Activated CD4-positive, alpha-beta T cell treated with anti-CD3 and anti-CD28 coated beads, Interleukin-2, Interleukin-4, amounts not matched to agents 100 ng/mL and 50 ng/mL, durations not matched to agents 16 hours and 8 hours (primary cell): ENCODE results near the gene GOLGA5.
"Not testable (repeated sequence)": the region's sequence is repeated elsewhere in the genome, so short reads cannot be mapped to it uniquely, and the experiment has no call there.

Source experiments
- DNase-seq: peaks from one replicate; pipeline ENCODE4 v3.0.0-alpha.2; 2020; ENCODE audit warnings: low spot score

GOLGA5 gene

GRCh38 chr14:92820536-92820840 is 26.4 kb downstream of the GOLGA5 start:
- DNase-seq = not testable (repeated sequence)

- no peak for DNase-seq
Observed at GRCh38 chr14:92830902-92831301, 36.8 kb downstream of the GOLGA5 start.

DNA sequence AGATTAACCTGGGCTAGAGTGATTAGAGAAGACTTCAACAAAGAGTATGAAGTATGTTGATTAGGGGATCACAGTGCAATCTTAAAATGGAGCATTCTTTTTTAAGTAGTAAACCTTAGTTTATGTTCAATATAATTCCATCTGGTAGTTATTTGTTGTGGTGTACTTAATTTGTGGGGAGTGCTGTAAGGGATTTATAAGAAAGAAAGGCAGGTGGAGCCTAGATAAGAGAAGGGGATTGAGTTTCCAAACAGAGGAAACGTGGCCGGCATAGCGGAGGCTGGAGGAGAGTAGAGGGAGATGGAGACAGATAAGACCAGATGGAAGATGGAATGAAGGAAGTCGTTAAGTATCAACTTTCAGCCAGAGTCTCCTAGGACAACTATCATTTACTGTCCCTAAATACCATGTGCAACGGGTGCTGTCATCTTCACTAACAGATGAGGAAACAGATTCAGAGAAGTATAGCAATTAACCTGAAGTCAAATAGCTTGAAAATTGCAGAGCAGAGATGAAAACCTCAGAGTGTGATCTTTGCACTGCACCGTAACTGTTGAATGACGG is 38.1 kb downstream of the GOLGA5 start:
- DNase-seq = no peak

GRCh38 chr14:92841930-92842329 is 47.8 kb downstream of the GOLGA5 start:
- no peak for DNase-seq

GRCh38 chr14:92844204-92844603 is 50.1 kb downstream of the GOLGA5 start:
- peak; percentile 23 for DNase-seq

- peak; percentile 62 for DNase-seq
Observed at GRCh38 chr14:92846162-92846897, 52.2 kb downstream of the GOLGA5 start.

DNA sequence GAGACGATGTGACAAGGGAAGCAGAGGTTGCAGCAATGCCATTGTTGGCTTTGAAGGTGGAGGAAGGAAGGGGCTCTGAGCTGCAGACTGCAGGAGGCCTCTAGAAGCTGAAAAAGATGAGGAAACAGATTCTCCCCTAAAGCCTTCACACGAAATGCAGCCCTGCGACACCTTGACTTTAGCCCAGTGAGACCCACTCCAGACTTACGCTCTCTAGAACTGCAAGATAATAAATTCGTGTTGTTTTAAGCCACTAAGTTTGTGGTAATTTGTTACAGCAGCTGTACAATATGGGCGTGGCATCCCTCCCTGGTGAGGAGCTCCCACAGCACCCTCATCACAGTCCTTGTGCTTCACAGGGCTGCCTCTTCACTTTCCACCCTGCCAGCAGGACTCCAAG is 53.2 kb downstream of the GOLGA5 start:
- no peak for DNase-seq

DNA sequence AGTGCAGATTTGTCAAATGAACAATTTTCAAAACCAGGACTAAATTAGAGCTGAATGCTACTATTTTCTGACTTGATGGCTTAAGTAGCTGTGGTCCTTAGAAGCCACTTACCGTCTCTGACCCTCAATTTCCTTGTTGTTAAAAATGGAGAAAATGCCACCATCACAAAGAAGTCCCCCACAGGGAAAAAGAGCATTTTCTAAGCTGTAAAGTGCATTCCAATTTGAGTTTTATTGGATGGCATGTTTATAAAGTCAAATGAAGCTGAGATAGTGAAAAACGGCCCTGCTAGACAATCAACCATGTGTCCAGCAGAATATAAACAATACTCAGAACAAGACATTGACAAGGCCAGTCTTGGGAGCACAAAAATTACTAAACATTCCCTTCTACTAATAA is 53.6 kb downstream of the GOLGA5 start:
- DNase-seq = no peak

DNA sequence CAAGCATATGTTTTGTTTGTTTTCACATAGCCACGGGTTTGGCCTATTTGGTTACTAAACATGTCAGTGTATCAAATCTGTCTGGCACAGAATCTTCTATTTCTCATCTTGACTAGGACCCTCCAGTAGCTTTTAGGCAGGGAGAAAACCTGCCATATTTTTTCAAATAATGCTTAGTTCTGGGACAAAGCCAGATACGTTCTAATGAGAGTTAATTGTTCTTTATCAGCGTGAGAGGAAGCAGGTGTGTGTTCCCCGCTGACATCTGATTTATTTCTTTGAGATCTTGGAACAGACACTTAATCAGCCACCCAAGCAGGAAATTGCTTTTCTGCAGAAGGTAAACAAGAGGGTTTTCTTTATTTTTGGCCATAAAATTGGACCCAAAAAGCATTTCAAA is 54.8 kb downstream of the GOLGA5 start:
- DNase-seq = no peak

GRCh38 chr14:92850492-92850891 is 56.4 kb downstream of the GOLGA5 start:
- no peak for DNase-seq

DNA sequence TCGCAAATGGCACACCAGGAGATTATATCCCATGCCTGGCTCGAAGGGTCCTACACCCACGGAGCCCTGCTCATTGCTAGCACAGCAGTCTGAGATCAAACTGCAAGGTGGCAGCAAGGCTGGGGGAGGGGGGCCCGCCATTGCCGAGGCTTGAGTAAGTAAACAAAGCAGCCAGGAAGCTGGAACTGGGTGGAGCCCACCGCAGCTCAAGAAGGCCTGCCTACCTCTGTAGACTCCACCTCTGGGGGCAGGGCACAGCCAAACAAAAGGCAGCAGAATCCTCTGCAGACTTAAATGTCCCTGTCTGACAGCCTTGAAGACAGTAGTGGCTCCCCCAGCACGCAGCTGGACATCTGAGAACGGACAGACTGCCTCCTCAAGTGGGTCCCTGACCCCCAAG is 59.0 kb downstream of the GOLGA5 start:
- not testable (repeated sequence) for DNase-seq

- no peak for DNase-seq
Observed at GRCh38 chr14:92860049-92860840, 66.1 kb downstream of the GOLGA5 start.

DNA sequence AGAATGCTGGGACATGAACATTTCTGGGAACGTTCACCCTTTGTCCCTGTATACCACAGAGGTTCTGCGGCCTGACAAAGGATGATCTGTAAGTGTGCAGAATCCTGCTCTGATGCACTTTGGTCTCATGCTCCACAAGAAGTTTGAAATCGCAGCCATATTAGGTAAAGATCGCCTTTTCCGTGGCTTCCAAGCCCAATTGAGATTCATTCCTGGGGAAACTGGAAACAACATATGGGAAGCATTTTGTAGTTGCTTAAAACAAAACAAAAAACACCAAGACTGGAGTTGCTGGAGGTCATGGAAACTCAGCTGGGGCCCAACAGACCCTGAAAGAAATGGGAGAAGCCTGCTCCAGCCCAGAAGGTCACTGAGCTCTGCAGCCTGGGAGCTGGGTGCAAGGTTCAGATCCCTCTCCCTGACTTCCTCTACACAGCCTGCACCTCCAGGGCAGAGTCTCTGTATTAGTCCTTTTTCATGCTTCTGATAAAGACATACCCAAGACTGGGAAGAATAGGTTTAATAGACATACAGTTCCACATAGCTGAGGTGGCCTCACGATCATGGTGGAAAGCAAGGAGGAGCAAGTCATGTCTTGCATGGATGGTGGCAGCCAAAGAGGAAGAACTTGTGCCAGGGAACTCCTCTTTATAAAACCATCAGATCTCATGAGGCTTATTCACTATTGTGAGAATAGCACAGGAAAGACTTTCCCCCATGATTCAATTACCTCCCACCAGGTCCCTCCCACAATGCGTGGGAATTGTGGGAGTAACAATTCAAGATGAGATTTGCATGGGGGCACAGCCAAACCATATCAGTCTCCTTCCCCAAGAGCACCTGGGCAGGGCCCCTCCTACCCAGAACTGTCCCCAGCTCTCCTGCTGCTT is 68.0 kb downstream of the GOLGA5 start:
- DNase-seq = no peak

DNA sequence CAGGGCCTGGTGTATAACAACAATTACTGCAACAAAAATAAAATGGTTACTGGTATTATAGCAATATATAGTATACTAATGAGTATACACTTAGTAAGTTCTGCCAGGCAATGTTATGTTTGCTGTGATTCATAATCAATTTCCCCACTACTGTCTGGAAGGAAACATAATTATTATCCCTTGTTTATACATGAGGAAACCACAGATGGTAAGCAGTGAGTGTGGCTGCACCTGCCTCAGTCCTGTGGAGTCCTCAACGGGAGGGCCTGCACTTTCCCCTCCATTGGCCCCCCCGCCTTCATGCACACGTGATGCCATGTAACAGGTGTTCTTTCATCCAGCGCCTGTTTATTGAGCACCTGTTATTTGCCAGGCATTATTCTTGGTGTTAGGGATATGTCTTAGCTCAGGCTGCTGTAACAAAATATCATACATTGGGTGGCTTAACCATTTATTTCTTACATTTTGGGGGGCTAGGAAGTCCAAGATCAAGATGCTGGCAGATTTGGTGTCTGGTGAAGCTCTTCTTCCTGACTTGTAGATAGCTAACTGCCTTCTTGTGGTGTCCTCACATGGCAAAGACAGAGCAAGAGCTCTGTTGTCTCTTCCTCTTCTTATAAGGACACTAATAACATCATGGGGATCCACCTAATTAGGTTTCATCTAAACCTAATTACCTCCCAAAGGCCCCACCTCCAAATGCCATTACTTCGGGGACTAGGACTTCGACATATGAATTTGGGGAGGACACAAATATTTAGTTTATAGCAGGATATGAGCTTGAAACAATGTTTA is 69.4 kb downstream of the GOLGA5 start:
- no peak for DNase-seq

- no peak for DNase-seq
Observed at GRCh38 chr14:92865674-92866073, 71.6 kb downstream of the GOLGA5 start.

DNA sequence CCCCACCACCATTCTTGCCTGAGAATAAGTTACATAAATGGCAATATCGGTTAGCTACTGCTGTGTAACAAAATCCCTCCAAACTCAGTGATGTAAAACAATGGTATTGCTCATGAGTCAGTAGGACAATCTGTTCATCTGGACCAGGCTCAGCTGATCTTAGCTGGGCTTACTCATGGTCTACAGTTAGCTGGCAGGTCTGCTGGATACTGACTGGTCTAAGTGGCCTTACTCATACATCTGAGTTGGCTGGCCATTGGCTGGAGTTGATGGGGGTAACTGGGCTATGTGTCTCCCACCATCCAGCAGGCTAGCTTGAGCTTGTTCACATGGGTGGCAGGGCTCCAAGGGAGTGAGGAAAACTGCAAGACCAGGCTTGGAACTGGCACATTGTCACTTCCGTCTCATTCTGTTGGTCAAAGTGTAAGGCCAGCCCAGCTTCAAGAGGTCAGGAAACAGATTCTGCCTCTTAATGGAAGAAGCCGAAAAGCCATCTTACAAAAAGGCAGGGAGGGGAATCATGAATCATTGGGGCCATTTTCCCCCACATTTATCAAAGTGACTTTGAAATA is 72.2 kb downstream of the GOLGA5 start:
- DNase-seq = no peak

DNA sequence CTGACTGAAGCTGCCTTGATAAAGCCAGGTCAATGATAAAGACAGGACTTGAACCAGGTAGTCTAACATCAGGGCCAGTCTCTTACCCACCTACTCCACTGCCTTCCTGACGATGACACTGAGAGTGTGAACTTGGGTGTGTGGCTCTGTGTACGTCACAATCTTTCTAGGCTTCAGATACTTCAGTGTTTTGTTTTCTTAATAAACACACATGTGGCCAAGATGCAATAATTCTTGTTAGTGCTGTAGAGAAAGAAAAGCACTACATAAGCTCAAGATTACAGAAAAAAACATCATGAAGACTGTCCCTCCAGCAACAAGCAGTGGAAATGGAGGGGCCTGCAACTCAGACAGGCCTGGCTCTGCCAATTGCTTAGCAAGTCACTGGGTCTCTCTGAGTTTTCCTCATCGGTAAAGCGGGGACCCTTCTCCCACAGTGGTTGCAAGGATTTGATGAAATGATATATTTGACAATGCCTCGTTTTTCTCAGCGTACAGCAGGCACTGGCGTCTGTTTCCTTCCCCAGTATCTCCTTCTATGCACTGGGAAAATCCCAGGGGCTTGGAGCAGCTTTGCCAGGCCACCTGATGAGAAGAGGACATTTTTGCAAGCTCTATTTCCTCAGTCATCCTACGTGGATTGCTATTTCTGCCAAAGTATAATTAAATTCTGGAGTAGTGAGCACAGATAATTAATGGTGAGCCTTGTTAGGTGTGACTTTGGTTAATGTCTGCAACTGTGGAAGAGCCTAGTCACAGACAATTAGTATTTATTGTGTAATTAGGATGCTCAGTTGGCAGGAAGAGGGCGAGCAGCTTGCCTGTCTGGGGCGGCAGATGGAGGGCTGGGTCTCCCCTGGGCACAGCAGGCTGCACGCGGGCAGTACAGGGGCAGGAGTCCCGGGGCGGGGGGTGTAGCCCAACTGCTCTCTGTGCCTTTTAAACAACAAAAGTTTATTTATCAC is 73.1 kb downstream of the GOLGA5 start:
- no peak for DNase-seq

- DNase-seq = no peak
Observed at GRCh38 chr14:92874962-92875661, 81.0 kb downstream of the GOLGA5 start.

DNA sequence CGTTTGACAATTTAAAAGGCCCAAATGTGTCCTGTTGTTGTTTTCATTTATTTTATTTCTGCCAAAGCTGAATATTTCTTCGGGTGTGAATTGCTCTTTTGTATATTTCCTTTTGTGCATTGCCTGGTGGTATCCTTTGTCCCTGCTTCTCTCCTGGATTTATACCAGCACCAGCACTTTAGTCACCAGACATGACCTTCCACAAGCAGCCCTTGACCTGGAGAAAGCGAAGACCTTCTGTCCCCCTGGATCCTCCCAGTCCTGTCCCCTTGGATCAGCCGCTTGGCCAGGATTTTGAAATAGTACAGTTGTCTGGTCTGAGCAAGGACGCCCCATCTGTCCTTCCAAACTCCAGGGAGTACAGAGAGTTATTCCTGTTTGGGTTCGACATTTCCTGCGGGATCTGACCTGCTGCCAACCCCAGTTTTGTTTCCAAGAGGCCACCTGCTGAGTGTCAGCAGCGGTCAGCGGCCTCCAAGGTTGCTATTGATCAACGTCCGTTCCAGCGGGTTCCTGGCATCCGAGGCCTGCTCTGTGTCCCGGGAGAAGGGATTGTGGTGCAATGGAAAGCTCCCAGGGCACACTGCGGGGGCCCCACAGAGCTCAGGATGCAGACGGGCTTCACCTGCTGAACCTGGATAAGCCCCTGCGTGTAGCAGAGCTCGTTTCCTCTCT is 83.8 kb downstream of the GOLGA5 start:
- no peak for DNase-seq
